ENCODE results near the gene GGCX. TPM values are rescaled to one million over a fixed set of nuclear protein-coding genes. Genes with fewer than 3 reads are reported as not detected.
"Not testable (repeated sequence)": the region's sequence is repeated elsewhere in the genome, so short reads cannot be mapped to it uniquely, and the experiment has no call there.

Gene GGCX
- polyA plus RNA-seq, 4 donors, result 9.2 to 24.8 (median 16.5) TPM

GRCh38 chr2:85544915-85545779, 16.1 kb downstream of the GGCX start:
- peaks cover 21 to 33% (median 24%) of the 10 kb centered on the region in 3 donors for H3K36me3 ChIP-seq (ENCODE audit: control insufficient read depth in 3 of 3, insufficient read depth in 2 of 3, low read depth in 1 of 3, low read length in 3 of 3)
- not testable (repeated sequence) for H3K4me3 ChIP-seq (ENCODE audit: low read depth in 1 of 3, low read length in 3 of 3); FAIRE-seq; H3K9me3 ChIP-seq (ENCODE audit: control insufficient read depth in 2 of 2, insufficient read depth in 1 of 2, low read depth in 1 of 2, low read length in 1 of 2); DNase-seq; H3K27me3 ChIP-seq (ENCODE audit: control insufficient read depth in 3 of 3, insufficient read depth in 3 of 3, low read length in 3 of 3)
- peaks cover 0 to 14% (median 6%) of the 10 kb centered on the region in 3 donors for H3K4me1 ChIP-seq (ENCODE audit: control insufficient read depth in 3 of 3, insufficient read depth in 2 of 3, low read depth in 1 of 3, low read length in 2 of 3)
- WGBS, 3 donors, result 85 to 89% (median 88%) methylated on average over 5 of the region's 5 CpGs
- peak overlapping the region in 1 of 3 donors; percentile 28 for H3K27ac ChIP-seq (ENCODE audit: low read depth in 1 of 3, low read length in 2 of 3)

DNA sequence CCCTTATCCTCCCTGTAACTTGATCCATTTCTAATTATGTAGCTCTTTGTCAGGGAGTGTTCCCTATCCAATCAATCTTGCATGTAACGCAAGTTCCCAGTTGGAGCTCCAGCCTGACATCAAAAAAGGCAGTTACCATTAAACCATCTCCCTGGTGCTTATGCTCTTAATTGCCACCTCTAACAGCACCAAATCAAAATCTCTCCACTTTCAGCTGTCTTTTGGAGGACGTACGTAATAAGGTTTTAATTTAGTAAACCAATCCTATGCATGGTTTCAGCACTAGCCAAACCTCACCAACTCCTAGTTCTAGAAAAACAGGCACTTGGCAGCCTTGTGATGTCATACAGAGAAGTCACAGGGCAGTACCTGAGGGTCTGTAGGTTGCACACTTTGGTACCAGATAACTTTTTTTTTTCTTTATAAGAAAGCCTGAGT, 17.0 kb downstream of the GGCX start:
- H3K9me3 ChIP-seq (ENCODE audit: control insufficient read depth in 2 of 2, insufficient read depth in 1 of 2, low read depth in 1 of 2, low read length in 1 of 2); H3K27ac ChIP-seq (ENCODE audit: low read depth in 1 of 3, low read length in 2 of 3); H3K4me3 ChIP-seq (ENCODE audit: low read depth in 1 of 3, low read length in 3 of 3); DNase-seq; H3K27me3 ChIP-seq (ENCODE audit: control insufficient read depth in 3 of 3, insufficient read depth in 3 of 3, low read length in 3 of 3); FAIRE-seq: not testable (repeated sequence)
- WGBS, 3 donors, result 81 to 90% (median 89%) methylated on average over 3 of the region's 3 CpGs
- H3K36me3 ChIP-seq (ENCODE audit: control insufficient read depth in 3 of 3, insufficient read depth in 2 of 3, low read depth in 1 of 3, low read length in 3 of 3), result peaks cover 21 to 26% (median 22%) of the 10 kb centered on the region in 3 donors
- peaks cover 0 to 14% (median 6%) of the 10 kb centered on the region in 3 donors for H3K4me1 ChIP-seq (ENCODE audit: control insufficient read depth in 3 of 3, insufficient read depth in 2 of 3, low read depth in 1 of 3, low read length in 2 of 3)

- Histone ChIP-seq H3K4me3 (ENCODE audit: low read depth in 1 of 3, low read length in 3 of 3) (no peak overlapping the region), H3K27ac (ENCODE audit: low read depth in 1 of 3, low read length in 2 of 3) (no peak overlapping the region), H3K27me3 (ENCODE audit: control insufficient read depth in 3 of 3, insufficient read depth in 3 of 3, low read length in 3 of 3) (no peaks in the 10 kb centered on the region), H3K36me3 (ENCODE audit: control insufficient read depth in 3 of 3, insufficient read depth in 2 of 3, low read depth in 1 of 3, low read length in 3 of 3) (peaks cover 21 to 22% (median 21%) of the 10 kb centered on the region in 3 donors), H3K4me1 (ENCODE audit: control insufficient read depth in 3 of 3, insufficient read depth in 2 of 3, low read depth in 1 of 3, low read length in 2 of 3) (peaks cover 0 to 14% (median 6%) of the 10 kb centered on the region in 3 donors), H3K9me3 (ENCODE audit: control insufficient read depth in 2 of 2, insufficient read depth in 1 of 2, low read depth in 1 of 2, low read length in 1 of 2) (no peaks in the 10 kb centered on the region)
- FAIRE-seq, result no peak
- 73 to 79% (median 77%) methylated on average over 4 of the region's 4 CpGs for WGBS, 3 donors
- DNase-seq, result no peak
Observed at GRCh38 chr2:85542777-85543176, 18.5 kb downstream of the GGCX start.

DNA sequence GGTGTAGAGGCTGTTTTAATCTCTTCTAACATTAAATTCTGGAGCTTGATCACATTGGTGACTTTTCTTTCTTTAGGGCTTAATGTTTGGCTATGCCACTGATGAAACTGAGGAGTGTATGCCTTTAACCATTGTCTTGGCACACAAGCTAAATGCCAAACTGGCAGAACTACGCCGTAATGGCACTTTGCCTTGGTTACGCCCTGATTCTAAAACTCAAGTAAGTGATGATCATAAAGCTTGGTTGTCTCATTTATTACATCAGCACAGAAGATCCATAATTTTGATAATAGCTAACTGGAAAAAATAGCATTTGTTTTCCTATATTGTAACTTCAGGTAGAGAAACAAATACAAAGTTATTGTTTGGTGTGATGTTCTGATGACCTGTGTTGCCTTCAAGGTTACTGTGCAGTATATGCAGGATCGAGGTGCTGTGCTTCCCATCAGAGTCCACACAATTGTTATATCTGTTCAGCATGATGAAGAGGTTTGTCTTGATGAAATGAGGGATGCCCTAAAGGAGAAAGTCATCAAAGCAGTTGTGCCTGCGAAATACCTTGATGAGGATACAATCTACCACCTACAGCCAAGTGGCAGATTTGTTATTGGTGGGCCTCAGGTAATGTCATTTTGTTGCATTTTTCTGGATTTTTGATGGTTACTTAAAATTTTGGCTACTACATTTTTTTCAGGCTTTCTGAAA, 19.4 kb downstream of the GGCX start:
- FAIRE-seq (no peak), DNase-seq (peak in 1 of 2 donors; percentile 61)
- Histone ChIP-seq H3K27me3 (ENCODE audit: control insufficient read depth in 3 of 3, insufficient read depth in 3 of 3, low read length in 3 of 3) (no peaks in the 10 kb centered on the region), H3K9me3 (ENCODE audit: control insufficient read depth in 2 of 2, insufficient read depth in 1 of 2, low read depth in 1 of 2, low read length in 1 of 2) (no peaks in the 10 kb centered on the region), H3K27ac (ENCODE audit: low read depth in 1 of 3, low read length in 2 of 3) (peak overlapping the region in 1 of 3 donors; percentile 40), H3K36me3 (ENCODE audit: control insufficient read depth in 3 of 3, insufficient read depth in 2 of 3, low read depth in 1 of 3, low read length in 3 of 3) (peaks cover 19 to 22% (median 21%) of the 10 kb centered on the region in 3 donors), H3K4me3 (ENCODE audit: low read depth in 1 of 3, low read length in 3 of 3) (peak overlapping the region in 1 of 3 donors; percentile 93), H3K4me1 (ENCODE audit: control insufficient read depth in 3 of 3, insufficient read depth in 2 of 3, low read depth in 1 of 3, low read length in 2 of 3) (peaks cover 0 to 21% (median 7%) of the 10 kb centered on the region in 3 donors)
- 30 to 47% (median 40%) methylated on average over 5 of the region's 5 CpGs for WGBS, 3 donors

- peaks cover 0 to 25% (median 7%) of the 10 kb centered on the region in 3 donors for H3K4me1 ChIP-seq (ENCODE audit: control insufficient read depth in 3 of 3, insufficient read depth in 2 of 3, low read depth in 1 of 3, low read length in 2 of 3)
Observed at GRCh38 chr2:85541262-85541661, 20.0 kb downstream of the GGCX start.

GRCh38 chr2:85540133-85540648, 21.1 kb downstream of the GGCX start:
- H3K4me1 ChIP-seq (ENCODE audit: control insufficient read depth in 3 of 3, insufficient read depth in 2 of 3, low read depth in 1 of 3, low read length in 2 of 3), result peaks cover 0 to 25% (median 9%) of the 10 kb centered on the region in 3 donors
- H3K9me3 ChIP-seq (ENCODE audit: control insufficient read depth in 2 of 2, insufficient read depth in 1 of 2, low read depth in 1 of 2, low read length in 1 of 2), result no peaks in the 10 kb centered on the region
- no peaks in the 10 kb centered on the region for H3K27me3 ChIP-seq (ENCODE audit: control insufficient read depth in 3 of 3, insufficient read depth in 3 of 3, low read length in 3 of 3)
- DNase-seq (peak in 1 of 2 donors; percentile 55), FAIRE-seq (no peak)
- 0 to 5% (median 1%) methylated on average over 11 of the region's 11 CpGs for WGBS, 3 donors
- H3K36me3 ChIP-seq (ENCODE audit: control insufficient read depth in 3 of 3, insufficient read depth in 2 of 3, low read depth in 1 of 3, low read length in 3 of 3), result peaks cover 12 to 19% (median 15%) of the 10 kb centered on the region in 3 donors
- peak overlapping the region; percentile 93 to 97 (median 94) for H3K27ac ChIP-seq (ENCODE audit: low read depth in 1 of 3, low read length in 2 of 3)
- H3K4me3 ChIP-seq (ENCODE audit: low read depth in 1 of 3, low read length in 3 of 3), result peak overlapping the region; percentile 62 to 93 (median 71)

More at GRCh38 chr2:85541262-85541661, 20.0 kb downstream of the GGCX start:
- DNase-seq (no peak), FAIRE-seq (no peak)
- 13 to 30% (median 17%) methylated on average over 4 of the region's 4 CpGs for WGBS, 3 donors
- H3K27ac ChIP-seq (ENCODE audit: low read depth in 1 of 3, low read length in 2 of 3), result no peak overlapping the region
- peak overlapping the region in 2 of 3 donors; percentile 62 to 93 for H3K4me3 ChIP-seq (ENCODE audit: low read depth in 1 of 3, low read length in 3 of 3)
- H3K36me3 ChIP-seq (ENCODE audit: control insufficient read depth in 3 of 3, insufficient read depth in 2 of 3, low read depth in 1 of 3, low read length in 3 of 3), result peaks cover 16 to 22% (median 21%) of the 10 kb centered on the region in 3 donors
- H3K27me3 ChIP-seq (ENCODE audit: control insufficient read depth in 3 of 3, insufficient read depth in 3 of 3, low read length in 3 of 3), result no peaks in the 10 kb centered on the region
- no peaks in the 10 kb centered on the region for H3K9me3 ChIP-seq (ENCODE audit: control insufficient read depth in 2 of 2, insufficient read depth in 1 of 2, low read depth in 1 of 2, low read length in 1 of 2)

- FAIRE-seq, result no peak
- Histone ChIP-seq H3K4me1 (ENCODE audit: control insufficient read depth in 3 of 3, insufficient read depth in 2 of 3, low read depth in 1 of 3, low read length in 2 of 3) (peaks cover 0 to 25% (median 9%) of the 10 kb centered on the region in 3 donors), H3K9me3 (ENCODE audit: control insufficient read depth in 2 of 2, insufficient read depth in 1 of 2, low read depth in 1 of 2, low read length in 1 of 2) (no peaks in the 10 kb centered on the region), H3K27me3 (ENCODE audit: control insufficient read depth in 3 of 3, insufficient read depth in 3 of 3, low read length in 3 of 3) (no peaks in the 10 kb centered on the region), H3K4me3 (ENCODE audit: low read depth in 1 of 3, low read length in 3 of 3) (peak overlapping the region; percentile 62 to 93 (median 71)), H3K36me3 (ENCODE audit: control insufficient read depth in 3 of 3, insufficient read depth in 2 of 3, low read depth in 1 of 3, low read length in 3 of 3) (peaks cover 9 to 17% (median 13%) of the 10 kb centered on the region in 3 donors), H3K27ac (ENCODE audit: low read depth in 1 of 3, low read length in 2 of 3) (peak overlapping the region; percentile 93 to 97 (median 94))
- 0% methylated on average over 40 to 67 of the region's 67 CpGs for WGBS, 3 donors
- peak; percentile 70 to 87 for DNase-seq
Observed at GRCh38 chr2:85539361-85540132, 21.7 kb downstream of the GGCX start.

Measured in small intestine (tissue), 7 donors.